Esophagus muscularis mucosa (tissue), 3 donors: Measurements from ENCODE around the gene MUC15.

Source experiments
- CTCF ChIP-seq, 3 experiments: fragments of 200-600 bp in 2 of 3; fragments of 450-650 bp in 1 of 3; sonication (generic) in 2 of 3; IDR thresholded peaks; one replicate each; pipeline ENCODE4 v1.5.1; 2017 to 2019; ENCODE audit warnings: antibody characterized with exemption in 3 of 3, mild to moderate bottlenecking in 2 of 3, moderate library complexity in 1 of 3
- POLR2A ChIP-seq: fragments of 450-650 bp; IDR thresholded peaks from one replicate; pipeline ENCODE4 v1.6.1; 2017; ENCODE audit warnings: antibody characterized with exemption, moderate library complexity, mild to moderate bottlenecking, low read depth
- POLR2AphosphoS5 ChIP-seq, 2 donors: sonication (generic); formaldehyde crosslinking; IDR thresholded peaks; one replicate each; pipeline ENCODE4 v1.6.1; 2017; ENCODE audit warnings: antibody characterized with exemption in 2 of 2

DNA sequence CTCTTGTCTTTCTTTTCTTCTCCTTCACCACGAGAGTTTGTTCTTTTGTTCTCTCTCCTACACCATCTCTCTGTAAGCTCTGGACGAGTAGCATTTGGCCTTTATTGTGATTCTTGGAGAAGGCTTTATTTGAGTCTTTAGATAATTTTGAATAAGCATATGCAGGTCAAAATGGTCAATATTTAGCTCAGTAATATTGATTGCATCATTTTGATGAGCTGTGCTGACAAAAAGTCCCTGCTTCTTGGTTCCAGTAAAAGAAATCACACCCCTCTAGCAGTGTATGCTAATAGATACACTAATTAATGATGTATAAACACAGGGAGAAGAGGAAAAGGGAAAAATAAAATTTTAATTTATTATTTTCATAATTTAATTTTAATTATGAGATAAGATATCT, 25.8 kb upstream of the MUC15 start:
- TF ChIP-seq POLR2A (no peak), POLR2AphosphoS5 (IDR thresholded peaks at IDR 0.05) (no peak), CTCF (IDR thresholded peaks at IDR 0.05) (no peak)
